GM13977 (cell line): Measurements from ENCODE around the gene CDO1.
A peak's percentile ranks its signal among the peaks of the same experiment; 100 is the strongest.

Experiments
- DNase-seq: peaks from one replicate; pipeline ENCODE4 v3.0.0; 2012; ENCODE audit warnings: low spot score
- CTCF ChIP-seq: IDR thresholded peaks from 2 replicates; pipeline ENCODE4 v1.5.1; 2012; ENCODE audit warnings: mild to moderate bottlenecking, control low read depth; ENCODE audit not compliant: insufficient read depth; ENCODE audit errors: extremely low read depth, missing control alignments
- in situ Hi-C: fragments of 300-500 bp; cut with MboI; formaldehyde crosslinking; loops from one replicate; pipeline ENCODE4 v1.12.0; 2022; ENCODE audit warnings: low sequenced_read_pairs, low pct_unique_long_range_greater_than_20kb, mixed read lengths, inconsistent platforms; ENCODE audit not compliant: unreplicated experiment

CDO1 gene

GRCh38 chr5:115816226-115817081 is at the start of gene CDO1:
Gene CDO1 (minus strand): TSS chr5:115816659. CDS start chr5:115816397, 262 bp downstream.
- in situ Hi-C loops: no loop called here
- no peak for TF ChIP-seq CTCF
- DNase-seq: peak; percentile 36

GRCh38 chr5:115859378-115859777 is 42.9 kb upstream of the CDO1 start:
- no peak for TF ChIP-seq CTCF
- in situ Hi-C loops: no loop called here
- no peak for DNase-seq

GRCh38 chr5:115858396-115858795 is 41.9 kb upstream of the CDO1 start:
- in situ Hi-C loops: no loop called here
- DNase-seq: no peak
- TF ChIP-seq CTCF: no peak

GRCh38 chr5:115857626-115858349 is 41.3 kb upstream of the CDO1 start:
- in situ Hi-C loops: no loop called here
- TF ChIP-seq CTCF: no peak
- DNase-seq: no peak

GRCh38 chr5:115857057-115857479 is 40.6 kb upstream of the CDO1 start:
- in situ Hi-C loops: no loop called here
- TF ChIP-seq CTCF: no peak
- DNase-seq: no peak

- in situ Hi-C loops: no loop called here
- DNase-seq: no peak
- TF ChIP-seq CTCF: no peak
These were observed 39.5 kb upstream of the CDO1 start for GRCh38 chr5:115855959-115856358.
